HG02642 (cell line): Measurements from ENCODE around the gene TBL1Y.

Experiments used
- ATAC-seq: cut with Tn5 transposase; IDR thresholded peaks from one replicate; pipeline ENCODE4 v1.9.1; 2021; ENCODE audit warnings: mild to moderate bottlenecking; ENCODE audit not compliant: unreplicated experiment, poor library complexity

The TBL1Y gene

GRCh38 chrY:6968191-6968590 lies 57.7 kb downstream of the TBL1Y start:
- ATAC-seq, result no peak

GRCh38 chrY:6972271-6972887 lies 61.9 kb downstream of the TBL1Y start:
- ATAC-seq, result no peak

- no peak for ATAC-seq
Observed at GRCh38 chrY:6974971-6975370, 64.5 kb downstream of the TBL1Y start.

GRCh38 chrY:6977783-6978182 lies 67.3 kb downstream of the TBL1Y start:
- no peak for ATAC-seq

DNA sequence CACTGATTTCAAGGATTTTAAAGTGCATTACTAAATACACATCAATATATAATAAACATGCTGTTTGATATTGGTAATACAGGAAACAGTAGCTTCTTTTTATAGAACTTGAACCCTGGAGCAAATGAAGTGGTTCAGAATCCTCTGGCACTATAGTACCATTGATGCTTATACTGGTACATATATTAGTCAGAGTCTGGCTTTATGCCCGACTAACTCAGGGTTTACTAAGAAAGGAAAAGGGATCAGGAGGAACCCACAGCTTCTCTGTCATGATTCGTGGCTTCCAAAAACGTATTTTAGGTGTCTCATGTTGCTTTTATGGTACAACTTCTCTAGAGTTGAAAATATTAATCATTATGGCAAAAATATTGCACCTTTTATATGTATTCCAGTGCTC lies 72.7 kb downstream of the TBL1Y start:
- ATAC-seq, result no peak

- no peak for ATAC-seq
Observed at GRCh38 chrY:6987811-6988210, 77.3 kb downstream of the TBL1Y start.

GRCh38 chrY:6989886-6990620 lies 79.6 kb downstream of the TBL1Y start:
- ATAC-seq, result no peak

GRCh38 chrY:6992041-6992440 lies 81.5 kb downstream of the TBL1Y start:
- no peak for ATAC-seq

DNA sequence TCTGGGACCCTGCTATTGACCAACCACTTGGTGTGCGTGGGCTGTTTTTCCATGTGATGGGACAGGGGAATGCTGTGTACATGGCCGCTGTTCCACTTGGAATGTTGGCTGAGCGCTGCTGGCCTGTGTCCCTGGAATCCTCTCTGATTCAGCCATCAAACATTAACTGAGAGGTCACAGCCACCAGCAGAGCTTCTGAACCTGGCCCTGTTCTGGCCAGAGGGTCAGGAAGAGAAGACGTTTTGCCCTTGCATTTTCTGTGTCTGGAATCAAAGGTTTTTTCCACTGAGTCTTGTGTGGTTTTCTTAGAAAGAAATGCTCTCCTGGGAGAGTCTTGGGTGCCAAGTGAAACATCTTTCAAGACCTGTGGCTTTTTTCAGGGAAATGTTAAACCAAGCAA lies 85.5 kb downstream of the TBL1Y start:
- no peak for ATAC-seq

DNA sequence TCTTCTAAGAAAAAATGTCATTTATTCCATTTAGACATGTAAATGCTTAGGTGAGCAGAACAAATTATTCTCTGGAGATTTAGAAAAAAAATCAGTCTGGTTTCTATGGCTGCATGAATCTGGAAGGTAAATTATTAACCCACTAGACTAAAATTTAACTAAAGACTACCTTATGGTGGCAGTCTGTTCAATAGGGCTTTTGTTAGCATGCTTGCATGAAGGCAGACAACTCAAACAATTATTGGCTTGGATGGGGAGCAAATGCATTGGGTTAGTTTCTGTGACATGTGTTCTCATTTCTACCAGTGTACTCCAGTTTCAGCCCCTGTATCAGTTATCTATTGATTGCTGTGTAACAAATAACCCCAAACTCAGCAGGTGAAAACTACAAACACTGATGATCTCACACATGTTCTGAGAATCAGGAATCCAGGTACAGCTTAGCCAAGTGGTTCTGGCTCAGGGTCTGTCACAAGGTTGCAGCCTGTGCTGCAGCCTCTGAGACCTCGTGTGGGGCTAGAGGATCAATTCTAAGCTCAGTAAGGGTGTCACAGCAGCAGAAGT lies 87.1 kb downstream of the TBL1Y start:
- no peak for ATAC-seq

- peak; percentile 74 for ATAC-seq
Observed at GRCh38 chrY:6999905-7000304, 89.4 kb downstream of the TBL1Y start.

DNA sequence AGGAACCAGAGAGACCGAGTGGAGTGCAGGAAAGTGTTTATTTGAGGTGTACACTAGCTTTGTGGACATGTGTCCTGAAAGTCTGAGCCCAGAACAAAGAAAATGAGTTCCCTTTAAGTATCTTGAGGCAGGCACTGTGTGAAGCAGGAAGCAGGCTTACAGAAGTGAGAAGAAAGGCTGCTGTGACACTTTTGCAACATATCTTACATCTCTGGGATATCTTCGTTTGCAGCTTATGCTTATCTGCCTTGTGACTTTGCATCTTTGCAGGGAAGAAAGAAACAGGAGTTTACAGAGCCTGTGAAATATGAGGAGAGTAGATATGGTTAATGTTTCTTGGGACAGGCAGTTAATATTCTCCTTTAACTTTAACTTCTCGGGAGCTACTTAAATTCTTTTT lies 92.1 kb downstream of the TBL1Y start:
- no peak for ATAC-seq

GRCh38 chrY:7007911-7008310 lies 97.4 kb downstream of the TBL1Y start:
- ATAC-seq, result no peak

DNA sequence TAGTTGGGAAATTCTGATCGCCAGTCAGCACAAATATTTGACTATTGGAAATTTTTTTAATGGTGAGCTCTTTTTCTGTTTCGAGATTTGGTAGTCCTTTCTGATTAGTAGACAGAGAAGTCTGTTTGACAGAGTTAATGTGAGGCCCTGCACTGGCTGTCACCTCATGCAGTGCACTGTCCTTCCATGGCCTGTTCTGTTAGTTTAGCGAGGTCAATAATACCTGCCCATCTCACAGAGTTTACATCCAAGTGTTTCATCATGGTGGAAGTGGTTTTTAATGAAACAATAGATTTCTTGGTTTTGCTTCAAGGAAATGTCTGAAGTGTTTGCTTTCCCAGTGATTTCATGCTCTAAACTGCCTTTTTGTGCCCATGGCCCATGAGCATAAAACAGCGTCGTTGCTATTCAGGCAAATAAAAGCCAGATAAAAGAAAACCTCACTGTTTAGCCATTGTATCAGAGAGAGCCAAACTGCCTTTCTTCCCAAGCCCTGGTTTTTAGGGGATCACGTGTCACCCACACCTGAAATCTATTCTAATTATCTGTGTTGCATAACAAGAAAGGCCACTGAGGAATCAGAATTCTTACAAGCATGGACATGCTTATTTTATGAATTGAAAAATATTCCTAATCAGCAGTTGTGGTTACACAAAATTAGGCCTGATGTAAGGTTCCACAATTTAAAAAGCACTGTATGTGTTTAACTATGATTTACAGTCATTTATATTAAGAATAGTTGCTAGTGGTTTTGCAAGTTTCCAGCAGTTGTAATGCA lies 98.3 kb downstream of the TBL1Y start:
- ATAC-seq, result no peak

GRCh38 chrY:7013051-7013450 lies 102.6 kb downstream of the TBL1Y start:
- no peak for ATAC-seq

DNA sequence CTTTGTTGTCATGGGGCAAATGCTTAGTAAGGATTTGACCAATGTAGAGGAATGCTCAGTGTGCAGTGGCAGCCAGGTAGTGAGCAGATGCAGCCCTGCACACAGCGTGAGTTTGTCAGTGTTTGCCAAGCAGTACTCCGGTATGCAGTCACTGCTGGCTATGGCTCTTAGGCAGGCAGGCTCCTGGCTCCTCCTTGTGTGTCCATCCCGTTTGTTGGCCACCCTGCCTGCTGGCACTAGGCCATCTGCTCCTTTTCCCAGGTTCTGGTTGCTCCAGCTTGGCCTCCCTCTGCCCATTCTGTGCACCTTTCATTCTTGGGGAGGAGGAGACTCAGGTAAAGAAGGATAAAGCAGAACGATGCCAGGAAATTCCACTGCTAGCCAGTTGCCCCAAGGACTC lies 106.0 kb downstream of the TBL1Y start:
- no peak for ATAC-seq

DNA sequence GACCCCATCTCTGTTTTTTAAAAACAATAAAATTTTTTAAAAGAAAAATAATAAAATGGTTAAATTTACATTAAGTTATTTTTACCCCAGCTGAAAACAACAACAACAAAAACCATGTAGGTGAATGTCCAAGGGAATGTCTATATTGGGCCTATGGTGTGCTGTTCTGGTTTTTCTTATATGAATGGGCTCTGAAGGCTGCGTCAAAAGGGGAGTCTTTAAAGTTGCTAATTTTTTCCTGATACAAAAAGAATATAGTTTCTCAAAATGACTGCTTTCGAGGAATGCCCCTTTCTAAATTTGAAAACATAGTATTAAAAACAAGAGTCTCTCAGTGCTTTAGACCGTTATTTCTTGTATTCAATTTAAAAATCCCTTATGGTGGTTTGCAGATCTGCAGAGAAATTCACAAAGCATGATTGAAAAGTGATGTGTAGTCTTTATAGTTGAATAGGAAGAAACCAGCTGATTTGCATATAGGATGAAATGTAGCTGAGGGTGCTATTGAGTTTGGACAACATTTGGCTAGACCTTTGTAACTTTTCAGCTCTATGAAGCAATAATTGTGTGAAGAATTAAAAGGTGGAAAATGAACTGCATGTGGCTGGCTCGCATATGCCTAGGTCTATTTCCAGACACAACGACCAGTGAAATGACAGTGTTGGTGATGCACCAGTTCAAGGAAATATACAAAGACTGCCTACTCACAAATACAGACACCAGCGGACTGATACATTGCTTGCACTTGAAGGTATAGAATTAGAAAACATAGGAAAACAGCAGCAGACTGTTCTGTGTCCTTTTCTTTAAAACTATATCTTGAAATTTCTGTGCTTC lies 107.0 kb downstream of the TBL1Y start:
- ATAC-seq, result peak; percentile 60

DNA sequence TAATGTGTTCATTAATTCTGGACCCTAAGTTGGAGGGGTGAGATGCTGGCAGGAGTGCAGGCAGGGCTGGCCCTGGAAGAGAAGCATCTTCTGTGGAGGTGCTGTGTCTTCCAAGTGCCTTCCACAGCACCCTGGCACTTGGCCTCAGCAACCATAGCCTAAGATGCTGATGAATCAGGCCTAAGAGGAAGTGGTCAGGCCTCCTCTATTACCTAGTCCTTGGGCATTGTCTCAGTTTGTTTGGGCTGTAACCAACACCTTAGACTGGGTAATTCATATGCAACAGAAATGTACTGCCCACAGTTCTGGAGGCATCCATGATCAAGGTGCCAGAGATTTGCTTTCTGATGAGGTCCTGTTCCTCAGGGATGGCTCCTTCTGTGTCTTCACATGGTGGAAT lies 128.5 kb downstream of the TBL1Y start:
- no peak for ATAC-seq

DNA sequence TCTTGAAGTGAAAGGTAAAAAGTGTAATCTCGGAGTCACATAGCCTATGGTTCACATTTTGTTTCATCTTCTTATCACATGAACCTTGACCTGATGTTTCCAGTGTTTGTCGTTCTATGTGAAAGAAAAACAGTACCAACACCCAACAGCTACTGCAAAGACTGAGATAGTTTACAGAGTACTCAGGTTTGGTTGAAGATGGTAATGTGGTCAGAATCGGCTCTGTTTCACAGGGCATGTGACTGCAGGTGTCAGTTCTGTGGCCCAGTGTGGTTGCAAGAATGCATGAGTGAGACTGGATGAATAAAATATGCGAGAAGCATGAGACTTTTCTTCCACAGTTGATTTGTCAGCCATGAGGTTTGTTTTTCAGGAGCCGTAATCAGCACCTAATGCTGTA lies 130.2 kb downstream of the TBL1Y start:
- no peak for ATAC-seq

DNA sequence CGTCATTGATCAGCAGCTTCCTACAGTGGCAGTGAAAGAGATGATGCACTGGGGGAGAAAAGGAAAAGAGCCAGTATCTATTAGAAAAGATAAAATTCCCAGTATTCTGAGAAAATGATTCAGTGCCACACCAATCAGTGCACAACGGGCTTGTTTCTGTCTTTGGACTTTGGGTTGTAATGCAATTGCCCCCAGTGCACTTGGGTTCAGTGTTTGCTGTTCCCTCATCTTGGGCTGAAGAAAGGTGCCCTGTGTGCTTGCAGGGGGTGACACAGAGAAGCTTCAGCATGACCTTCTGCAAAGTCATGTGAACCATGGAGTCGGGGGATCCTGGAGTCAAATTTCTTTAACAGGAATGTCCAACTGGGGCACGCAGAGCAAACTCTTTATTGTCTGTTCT lies 131.5 kb downstream of the TBL1Y start:
- no peak for ATAC-seq
